Tibial nerve (tissue), 3 donors: ENCODE results near the gene IL9R.

ENCODE experiments used
- POLR2A ChIP-seq, 2 donors: fragments of 450-650 bp; IDR thresholded peaks; one replicate each; pipeline ENCODE4 v1.6.1; 2017; ENCODE audit warnings: antibody characterized with exemption in 2 of 2, mild to moderate bottlenecking in 2 of 2, moderate library complexity in 2 of 2
- TF ChIP-seq, protein P1 (sequence below), 5 experiments: fragments of 200-600 bp in 3 of 5; fragments of 450-650 bp in 2 of 5; sonication (generic) in 3 of 5; IDR thresholded peaks; one replicate each; pipeline ENCODE4 v1.5.1; 2016 to 2019; ENCODE audit warnings: antibody characterized with exemption in 5 of 5, mild to moderate bottlenecking in 3 of 5, moderate library complexity in 2 of 5

DNA sequence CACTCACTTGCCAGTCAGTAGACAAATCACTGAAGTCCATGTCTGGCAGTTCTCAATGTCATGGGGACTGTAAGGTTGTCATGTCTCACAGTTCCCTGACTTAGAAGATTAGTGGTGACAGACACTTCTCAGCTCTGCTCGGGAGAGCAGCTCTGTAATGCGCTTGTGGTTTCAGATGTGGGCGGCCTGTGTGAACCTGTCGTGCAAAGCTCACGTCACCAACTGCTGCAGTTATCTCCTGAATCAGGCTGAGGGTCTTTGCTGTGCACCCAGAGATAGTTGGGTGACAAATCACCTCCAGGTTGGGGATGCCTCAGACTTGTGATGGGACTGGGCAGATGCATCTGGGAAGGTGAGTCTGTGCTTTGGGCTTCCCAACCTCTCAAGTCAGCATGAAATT, at the start of gene IL9R:
- no peak for TF ChIP-seq POLR2A (IDR thresholded peaks at IDR 0.05)
- TF ChIP-seq, protein P1, sequence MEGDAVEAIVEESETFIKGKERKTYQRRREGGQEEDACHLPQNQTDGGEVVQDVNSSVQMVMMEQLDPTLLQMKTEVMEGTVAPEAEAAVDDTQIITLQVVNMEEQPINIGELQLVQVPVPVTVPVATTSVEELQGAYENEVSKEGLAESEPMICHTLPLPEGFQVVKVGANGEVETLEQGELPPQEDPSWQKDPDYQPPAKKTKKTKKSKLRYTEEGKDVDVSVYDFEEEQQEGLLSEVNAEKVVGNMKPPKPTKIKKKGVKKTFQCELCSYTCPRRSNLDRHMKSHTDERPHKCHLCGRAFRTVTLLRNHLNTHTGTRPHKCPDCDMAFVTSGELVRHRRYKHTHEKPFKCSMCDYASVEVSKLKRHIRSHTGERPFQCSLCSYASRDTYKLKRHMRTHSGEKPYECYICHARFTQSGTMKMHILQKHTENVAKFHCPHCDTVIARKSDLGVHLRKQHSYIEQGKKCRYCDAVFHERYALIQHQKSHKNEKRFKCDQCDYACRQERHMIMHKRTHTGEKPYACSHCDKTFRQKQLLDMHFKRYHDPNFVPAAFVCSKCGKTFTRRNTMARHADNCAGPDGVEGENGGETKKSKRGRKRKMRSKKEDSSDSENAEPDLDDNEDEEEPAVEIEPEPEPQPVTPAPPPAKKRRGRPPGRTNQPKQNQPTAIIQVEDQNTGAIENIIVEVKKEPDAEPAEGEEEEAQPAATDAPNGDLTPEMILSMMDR (IDR thresholded peaks at IDR 0.05): no peak
